Measurements from ENCODE around the gene KLHL28. TPM values are rescaled to one million over a fixed set of nuclear protein-coding genes. Genes with fewer than 3 reads are reported as not detected.

KLHL28 gene
- total RNA-seq, 4 donors from 2014 or later = 10.6 to 12.1 (median 11.0) TPM

DNA sequence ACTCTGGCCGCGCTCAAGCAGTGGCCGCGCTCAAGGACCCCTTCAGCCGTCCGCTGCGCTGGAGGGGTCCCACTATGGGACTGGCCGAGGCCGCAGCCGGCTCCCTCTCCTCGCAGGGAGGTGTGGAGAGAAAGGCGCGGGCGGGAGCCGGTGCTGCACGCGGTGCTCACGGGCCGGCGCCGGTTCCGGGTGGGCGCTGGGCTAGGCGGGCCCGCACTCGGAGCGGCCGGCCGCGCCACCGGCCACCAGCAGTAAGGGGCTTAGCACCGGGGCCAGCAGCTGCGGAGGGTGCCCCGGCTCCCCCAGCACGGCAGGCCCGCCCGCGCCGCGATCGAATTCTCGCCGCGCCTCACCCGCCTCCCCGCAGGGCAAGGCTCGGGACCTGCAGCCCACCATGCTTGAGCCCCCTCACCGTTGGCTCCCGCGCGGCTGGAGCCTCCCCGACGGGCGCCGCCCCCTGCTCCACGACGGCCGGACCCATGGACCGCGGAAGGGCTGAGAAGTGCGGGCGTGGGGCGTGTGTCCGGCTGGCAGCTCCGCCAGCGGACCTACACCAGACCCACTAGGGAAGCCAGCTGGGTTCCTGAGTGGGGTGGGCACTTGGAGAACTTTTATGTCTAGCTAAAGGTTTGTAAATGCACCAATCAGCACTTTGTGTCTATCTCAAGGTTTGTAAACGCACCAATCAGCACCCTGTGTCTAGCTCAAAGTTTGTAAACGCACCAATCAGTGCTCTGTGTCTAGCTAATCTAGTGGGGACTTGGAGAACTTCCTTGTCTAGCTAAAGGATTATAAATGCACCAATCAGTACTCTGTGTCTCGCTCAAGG lies 49.5 kb downstream of the KLHL28 start:
- intact Hi-C loops (cut with DNase I; ENCODE audit: low total_unique reads) = loop anchor here (10.0 kb wide), 1 partner anchor 353 kb away; no protein-coding TSS in a partner anchor
- peak overlapping the region; percentile 11 for H3K4me3 ChIP-seq (ENCODE audit: low read depth, poor library complexity, severe bottlenecking)
- no peak for DNase-seq (ENCODE audit: low spot score in 2 of 2)
- TF ChIP-seq, protein P1, sequence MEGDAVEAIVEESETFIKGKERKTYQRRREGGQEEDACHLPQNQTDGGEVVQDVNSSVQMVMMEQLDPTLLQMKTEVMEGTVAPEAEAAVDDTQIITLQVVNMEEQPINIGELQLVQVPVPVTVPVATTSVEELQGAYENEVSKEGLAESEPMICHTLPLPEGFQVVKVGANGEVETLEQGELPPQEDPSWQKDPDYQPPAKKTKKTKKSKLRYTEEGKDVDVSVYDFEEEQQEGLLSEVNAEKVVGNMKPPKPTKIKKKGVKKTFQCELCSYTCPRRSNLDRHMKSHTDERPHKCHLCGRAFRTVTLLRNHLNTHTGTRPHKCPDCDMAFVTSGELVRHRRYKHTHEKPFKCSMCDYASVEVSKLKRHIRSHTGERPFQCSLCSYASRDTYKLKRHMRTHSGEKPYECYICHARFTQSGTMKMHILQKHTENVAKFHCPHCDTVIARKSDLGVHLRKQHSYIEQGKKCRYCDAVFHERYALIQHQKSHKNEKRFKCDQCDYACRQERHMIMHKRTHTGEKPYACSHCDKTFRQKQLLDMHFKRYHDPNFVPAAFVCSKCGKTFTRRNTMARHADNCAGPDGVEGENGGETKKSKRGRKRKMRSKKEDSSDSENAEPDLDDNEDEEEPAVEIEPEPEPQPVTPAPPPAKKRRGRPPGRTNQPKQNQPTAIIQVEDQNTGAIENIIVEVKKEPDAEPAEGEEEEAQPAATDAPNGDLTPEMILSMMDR (IDR thresholded peaks at IDR 0.05) = no peak
- TF ChIP-seq POLR2A (IDR thresholded peaks at IDR 0.05) = no peak
- WGBS, 2 donors = 17 to 23% methylated on average over 47 to 66 of the region's 69 CpGs

DNA sequence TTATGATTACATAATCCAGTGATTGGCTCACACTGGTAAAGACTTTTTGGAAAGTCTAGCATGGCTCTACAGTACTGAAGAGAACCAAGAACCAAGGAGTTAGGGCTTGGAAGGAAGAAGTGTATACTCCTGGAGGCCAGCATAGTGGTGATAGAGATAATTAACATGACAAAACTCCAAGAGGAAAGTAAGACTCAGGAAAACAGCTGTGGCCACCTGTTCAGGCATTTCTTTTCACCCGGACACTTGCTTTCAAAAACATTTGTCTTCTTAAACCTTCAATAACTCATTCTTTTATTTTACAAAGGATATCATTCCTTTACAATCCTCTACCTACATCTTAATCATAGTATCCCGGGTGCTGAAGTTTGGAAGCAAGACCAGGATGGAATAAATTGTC lies 50.9 kb downstream of the KLHL28 start:
- 70 to 93% methylated on average over 2 of the region's 2 CpGs for WGBS, 2 donors
- no peak for TF ChIP-seq POLR2A (IDR thresholded peaks at IDR 0.05)
- TF ChIP-seq, protein P1 (IDR thresholded peaks at IDR 0.05) = no peak
- no peak overlapping the region for H3K4me3 ChIP-seq (ENCODE audit: low read depth, poor library complexity, severe bottlenecking)
- DNase-seq (ENCODE audit: low spot score in 2 of 2) = no peak
- intact Hi-C loops (cut with DNase I; ENCODE audit: low total_unique reads) = loop anchor here (10.0 kb wide), 1 partner anchor 354 kb away; no protein-coding TSS in a partner anchor

DNA sequence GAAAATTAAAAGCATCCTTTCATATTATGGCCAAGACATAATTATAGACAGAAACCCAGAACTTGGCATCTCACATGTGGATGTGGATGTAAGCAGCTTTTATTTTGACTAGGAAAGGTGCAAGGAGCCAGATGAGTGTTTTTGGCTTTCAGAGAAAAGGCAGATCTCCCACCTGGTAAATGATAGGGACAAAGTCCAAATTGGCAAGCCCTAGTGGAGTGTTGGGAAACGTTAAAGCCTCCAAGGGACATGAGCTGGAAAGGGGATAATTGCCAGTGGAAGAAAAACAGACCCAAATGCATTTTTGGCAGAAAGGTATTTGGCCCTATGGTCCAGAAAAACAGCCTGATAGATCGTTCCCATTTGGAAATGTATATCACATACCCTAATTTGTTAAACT lies 60.1 kb downstream of the KLHL28 start:
- intact Hi-C loops (cut with DNase I; ENCODE audit: low total_unique reads) = no loop called here
- no peak for DNase-seq (ENCODE audit: low spot score in 2 of 2)
- 21 to 38% methylated on average over 2 of the region's 2 CpGs for WGBS, 2 donors
- no peak overlapping the region for H3K4me3 ChIP-seq (ENCODE audit: low read depth, poor library complexity, severe bottlenecking)
- TF ChIP-seq, protein P1 (IDR thresholded peaks at IDR 0.05) = no peak
- TF ChIP-seq POLR2A (IDR thresholded peaks at IDR 0.05) = no peak

DNA sequence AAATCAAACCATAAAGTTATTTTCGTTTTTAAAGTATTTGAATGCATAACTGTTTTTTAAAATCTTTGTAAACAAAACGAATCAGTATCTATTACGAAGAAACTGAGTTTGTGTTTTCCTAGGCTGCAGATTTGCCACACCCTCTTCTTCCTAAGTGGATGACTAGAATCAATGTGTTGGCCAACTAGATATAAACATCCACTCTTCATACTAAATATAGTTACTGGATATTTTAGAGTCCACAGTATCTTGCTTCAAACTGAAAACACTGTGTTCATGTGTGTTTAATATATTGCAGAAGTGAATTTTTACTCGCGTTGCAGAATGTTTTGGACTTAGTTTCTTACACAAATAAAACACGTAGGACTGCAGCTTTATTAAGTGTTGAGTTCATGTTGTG lies 63.2 kb downstream of the KLHL28 start:
- WGBS, 2 donors = 25 to 30% methylated on average over 6 of the region's 6 CpGs
- TF ChIP-seq, protein P1 (IDR thresholded peaks at IDR 0.05) = no peak
- intact Hi-C loops (cut with DNase I; ENCODE audit: low total_unique reads) = no loop called here
- no peak overlapping the region for H3K4me3 ChIP-seq (ENCODE audit: low read depth, poor library complexity, severe bottlenecking)
- DNase-seq (ENCODE audit: low spot score in 2 of 2) = no peak

DNA sequence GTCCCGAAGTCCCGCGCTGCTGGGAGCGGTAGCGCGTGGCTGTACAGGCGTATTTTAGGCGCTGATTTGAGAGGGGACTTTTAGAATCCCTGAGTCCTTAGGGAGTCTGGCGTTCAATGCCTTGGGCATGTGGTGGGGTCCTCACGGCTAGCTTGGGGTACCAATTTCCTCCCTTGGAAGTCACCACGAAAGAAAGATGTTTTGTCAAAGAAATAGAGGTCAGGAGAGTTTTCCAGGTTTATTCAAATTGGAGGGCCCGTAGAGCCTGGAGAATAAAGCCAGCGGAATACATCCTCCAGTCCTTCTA lies 63.9 kb downstream of the KLHL28 start:
- peak overlapping the region; percentile 87 for H3K4me3 ChIP-seq (ENCODE audit: low read depth, poor library complexity, severe bottlenecking)
- TF ChIP-seq, protein P1 (IDR thresholded peaks at IDR 0.05) = no peak
- TF ChIP-seq POLR2A (IDR thresholded peaks at IDR 0.05) = no peak
- DNase-seq (ENCODE audit: low spot score in 2 of 2) = no peak
- WGBS, 2 donors = 3 to 7% methylated on average over 5 to 13 of the region's 13 CpGs
- intact Hi-C loops (cut with DNase I; ENCODE audit: low total_unique reads) = no loop called here

All from lower leg skin (tissue), 4 donors.